ENCODE measurements around the gene MAP3K5.

MAP3K5 gene

GRCh38 chr6:136750696-136751521 lies 41.4 kb downstream of the MAP3K5 start:
- no peak for DNase-seq

- DNase-seq, result peak in 1 of 56 donors; percentile 51
These were observed 42.8 kb downstream of the MAP3K5 start for GRCh38 chr6:136749359-136749997.

- DNase-seq, result no peak
These were observed 44.8 kb downstream of the MAP3K5 start for GRCh38 chr6:136747507-136747906.

- peak in 15 of 56 donors; percentile 7 to 46 (median 27) for DNase-seq
These were observed 47.0 kb downstream of the MAP3K5 start for GRCh38 chr6:136745300-136745699.

DNA sequence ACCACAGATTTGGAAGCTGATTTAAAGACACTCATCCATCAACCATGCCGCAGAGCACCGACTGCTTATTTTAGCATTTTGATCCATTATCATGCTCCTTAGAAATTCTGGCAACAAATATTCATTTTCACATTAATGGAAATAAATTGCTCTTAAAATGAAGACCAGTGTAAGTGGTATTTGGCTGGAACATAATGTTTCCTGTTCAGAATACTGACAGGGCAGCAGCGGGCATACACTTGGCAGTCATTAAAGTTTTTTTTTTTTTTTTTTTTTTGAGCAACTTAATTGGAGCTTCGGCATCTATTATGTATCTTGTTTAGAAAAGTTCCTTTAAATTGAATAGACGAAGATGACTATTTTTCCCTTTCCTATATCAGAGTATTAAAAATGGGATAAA lies 47.4 kb downstream of the MAP3K5 start:
- DNase-seq, result no peak

- no peak for DNase-seq
These were observed 50.2 kb downstream of the MAP3K5 start for GRCh38 chr6:136742125-136742524.

DNA sequence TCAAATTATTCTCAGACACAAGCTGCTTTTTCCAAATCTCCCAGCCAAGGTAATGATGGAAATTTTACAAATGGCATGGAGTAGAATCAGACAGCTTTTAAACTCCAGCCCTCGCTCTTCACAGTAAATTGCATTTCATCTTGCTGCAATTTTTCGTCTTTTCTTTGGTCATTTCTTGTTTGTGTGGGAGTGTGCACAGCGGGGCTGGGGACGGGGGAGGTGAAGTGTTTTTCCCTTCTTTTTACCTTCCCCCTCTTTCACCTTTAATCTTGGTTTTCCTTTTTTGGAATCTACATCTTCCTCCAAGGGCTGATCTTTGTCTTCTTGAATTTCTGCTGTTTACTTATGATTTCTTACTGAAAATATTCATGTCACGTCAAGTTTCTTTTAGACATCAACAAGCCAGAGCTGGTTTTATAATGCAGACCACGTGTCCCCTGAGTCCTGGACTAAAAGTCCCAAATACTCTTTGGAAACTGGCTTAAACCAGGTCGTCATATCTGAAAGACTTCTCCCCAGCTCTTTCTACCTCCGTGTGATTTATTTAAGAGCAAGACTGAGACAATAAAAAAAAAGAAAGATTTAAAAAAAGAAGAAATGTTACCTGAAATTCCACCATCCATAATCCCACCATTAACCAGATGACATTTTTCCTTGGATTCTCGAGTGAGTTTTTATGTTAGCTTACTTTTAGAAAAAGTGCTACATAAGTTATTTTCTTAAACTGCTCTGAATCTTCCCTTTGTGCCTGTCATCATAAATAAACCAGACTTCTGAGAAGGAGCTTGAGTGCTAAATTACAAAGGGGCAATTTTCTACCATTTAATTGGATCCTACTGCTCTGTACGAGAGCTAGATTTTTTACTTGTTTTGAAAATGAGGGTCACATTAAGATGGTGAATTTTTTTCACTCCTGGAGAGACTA lies 52.0 kb downstream of the MAP3K5 start:
- DNase-seq, result peak in 2 of 56 donors; percentile 12 to 15

DNA sequence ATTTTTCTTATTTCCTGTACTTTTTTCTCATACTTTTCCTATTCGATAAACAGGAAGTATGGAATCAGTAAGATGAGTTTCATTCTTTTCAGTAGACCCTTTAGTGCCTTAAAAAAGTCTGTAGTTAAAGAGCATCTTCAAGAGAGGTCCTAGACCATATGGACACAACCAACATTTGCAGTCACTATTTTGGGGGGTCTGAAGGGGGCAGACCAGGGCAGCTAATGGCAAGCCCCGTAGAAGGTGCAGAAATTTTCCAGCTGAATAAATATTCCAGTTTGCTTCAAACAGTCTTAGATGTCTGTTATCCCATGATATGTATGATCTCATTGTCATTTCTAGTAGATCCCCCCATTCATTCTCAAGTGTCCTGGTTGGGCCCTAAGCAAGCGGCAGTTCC lies 52.8 kb downstream of the MAP3K5 start:
- DNase-seq, result no peak

GRCh38 chr6:136739071-136739470 lies 53.2 kb downstream of the MAP3K5 start:
- DNase-seq, result no peak

GRCh38 chr6:136738692-136739057 lies 53.6 kb downstream of the MAP3K5 start:
- DNase-seq, result no peak

- peak in 1 of 56 donors; percentile 22 for DNase-seq
These were observed 54.2 kb downstream of the MAP3K5 start for GRCh38 chr6:136737871-136738691.

- no peak for DNase-seq
These were observed 54.9 kb downstream of the MAP3K5 start for GRCh38 chr6:136737374-136737844.

DNA sequence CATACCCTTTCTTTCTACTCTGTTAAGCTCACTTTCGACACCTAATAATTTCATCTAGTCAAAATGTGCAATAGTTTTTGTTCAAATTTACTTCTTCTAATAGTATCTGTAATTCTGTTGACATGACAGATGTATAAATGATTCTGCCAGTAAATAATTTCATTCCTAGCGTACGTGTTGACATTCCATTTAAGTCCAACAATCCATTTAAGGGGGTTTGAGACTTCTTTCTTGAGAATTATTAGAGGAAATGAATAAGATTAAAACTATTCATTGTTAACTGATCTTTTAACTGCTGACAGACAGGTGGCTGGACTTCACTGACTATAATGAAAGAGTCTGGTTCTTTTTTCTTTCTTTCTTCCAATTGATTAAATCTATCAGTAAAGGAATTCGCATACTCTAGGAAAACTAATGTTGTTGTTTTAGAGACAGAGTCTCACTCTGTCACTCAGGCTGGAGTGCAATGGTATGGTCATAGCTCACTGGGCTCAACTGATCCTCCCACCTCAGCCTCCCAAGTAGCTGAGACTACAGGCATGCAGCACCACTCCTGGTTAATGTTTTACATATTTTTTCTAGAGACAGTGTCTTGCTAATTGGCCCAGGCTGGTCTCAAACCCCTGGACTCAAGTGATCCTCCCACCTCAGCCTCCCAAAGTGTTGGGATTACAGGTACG lies 55.9 kb downstream of the MAP3K5 start:
- no peak for DNase-seq

- no peak for DNase-seq
These were observed 57.3 kb downstream of the MAP3K5 start for GRCh38 chr6:136734977-136735376.

DNA sequence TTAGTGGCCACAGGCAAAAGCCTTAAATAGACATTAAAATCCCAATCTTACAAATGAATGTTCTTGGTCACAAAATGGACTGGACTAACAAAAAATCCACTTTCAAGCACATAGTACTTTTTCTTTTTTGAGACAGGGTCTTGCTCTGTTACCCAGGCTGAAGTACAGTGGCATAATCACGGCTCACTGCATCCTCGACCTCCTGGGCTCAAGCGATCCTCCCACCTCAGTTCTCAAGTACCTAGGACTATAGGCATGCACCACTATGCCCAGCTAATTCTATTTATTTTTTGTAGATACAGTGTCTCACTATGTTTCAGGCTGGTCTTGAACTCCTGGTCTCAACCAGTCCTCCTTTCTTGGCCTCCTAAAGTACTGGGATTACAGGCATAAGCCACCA lies 59.4 kb downstream of the MAP3K5 start:
- DNase-seq, result no peak

DNA sequence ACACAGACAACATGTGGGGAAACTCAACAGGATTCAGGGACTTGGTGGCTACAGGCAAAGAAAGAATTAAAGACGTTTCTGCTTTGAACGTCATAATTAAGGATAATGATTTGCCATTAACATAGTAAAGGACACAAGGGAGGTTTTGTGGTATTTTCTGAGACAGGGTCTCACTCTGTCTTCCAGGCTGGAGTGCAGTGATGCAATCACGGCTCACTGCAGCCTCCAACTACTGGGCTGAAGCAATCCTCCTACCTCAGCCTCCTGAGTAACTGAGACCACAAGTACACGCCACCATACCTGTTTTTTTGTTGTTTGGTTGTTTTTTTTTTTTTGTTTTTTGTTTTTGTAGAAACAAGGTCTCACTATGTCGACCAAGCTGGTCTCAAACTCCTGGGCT lies 62.4 kb downstream of the MAP3K5 start:
- no peak for DNase-seq

DNA sequence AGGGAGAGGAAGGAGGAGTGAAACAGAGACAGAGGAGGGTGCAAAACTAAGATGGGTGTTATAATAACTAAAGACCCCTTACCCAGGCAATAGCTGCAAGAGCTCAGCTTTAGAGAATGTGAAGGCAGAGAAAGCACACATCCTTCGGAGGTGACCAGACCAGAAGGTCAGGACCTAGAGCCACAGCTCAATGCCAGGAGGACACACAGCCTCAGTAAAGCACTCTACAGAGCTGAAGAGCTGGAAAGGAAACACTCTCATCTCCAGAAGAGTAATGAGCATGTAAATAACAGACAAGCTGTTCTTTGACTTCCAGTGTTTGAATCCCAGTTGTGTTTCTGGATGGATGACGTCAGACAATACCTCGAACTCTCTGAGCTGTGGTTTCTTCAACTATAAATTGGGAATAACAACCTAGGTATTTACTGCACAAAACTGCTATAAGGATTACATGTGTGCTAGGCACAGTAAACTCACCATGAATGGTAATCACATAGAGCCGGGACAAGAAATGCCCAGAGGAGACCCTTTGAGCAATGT lies 63.2 kb downstream of the MAP3K5 start:
- DNase-seq, result no peak

DNA sequence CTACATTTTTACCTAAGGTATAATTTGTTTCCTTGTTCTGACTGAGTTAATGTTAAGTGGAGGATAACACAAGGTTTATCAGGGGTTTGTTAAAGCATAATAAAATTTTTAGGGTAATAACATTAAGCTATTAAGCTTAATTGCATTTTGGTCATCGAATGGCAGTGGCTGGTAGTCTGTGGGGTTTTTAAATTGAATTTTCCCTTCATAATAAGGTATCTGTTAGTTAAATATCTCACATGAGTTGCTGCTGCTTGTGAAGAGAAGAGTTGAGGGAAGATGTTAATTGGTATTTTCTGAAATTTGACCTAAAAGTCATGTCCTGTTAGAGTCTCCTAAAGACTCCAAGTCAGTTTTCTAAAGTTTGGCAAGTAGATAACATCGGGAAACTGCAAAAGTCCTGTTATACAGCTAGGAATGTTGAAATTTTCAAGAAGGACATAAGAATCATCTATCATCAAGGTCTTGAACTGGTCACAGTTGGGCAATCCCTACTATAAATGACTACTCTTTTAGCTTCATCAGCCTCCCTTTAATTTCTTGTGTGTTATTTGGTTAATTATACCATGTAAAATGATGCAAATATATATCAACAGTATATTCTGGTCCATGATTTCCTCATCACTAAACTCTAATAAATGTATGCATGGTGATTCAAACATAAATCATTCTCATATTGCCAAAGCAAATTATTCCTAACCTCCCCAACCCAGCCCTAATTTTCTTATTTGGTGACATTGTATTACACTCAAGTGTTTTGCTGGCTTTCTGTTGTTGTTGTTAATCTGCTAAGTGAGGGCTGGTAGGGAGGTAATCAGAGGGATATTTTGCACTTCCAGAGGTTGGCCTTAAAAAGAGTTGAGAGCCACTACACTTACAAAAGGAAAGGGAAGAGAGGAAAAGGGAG lies 64.0 kb downstream of the MAP3K5 start:
- no peak for DNase-seq

All from nucleus accumbens (tissue), 56 donors.